Suppressor macrophage treated with lipopolysaccharide for 1 hour (primary cell): ENCODE results near the gene DLGAP1.

Experiments used
- DNase-seq, 3 donors: peaks; one replicate each; pipeline ENCODE4 v3.0.0-alpha.2; 2020 to 2022

Gene DLGAP1

DNA sequence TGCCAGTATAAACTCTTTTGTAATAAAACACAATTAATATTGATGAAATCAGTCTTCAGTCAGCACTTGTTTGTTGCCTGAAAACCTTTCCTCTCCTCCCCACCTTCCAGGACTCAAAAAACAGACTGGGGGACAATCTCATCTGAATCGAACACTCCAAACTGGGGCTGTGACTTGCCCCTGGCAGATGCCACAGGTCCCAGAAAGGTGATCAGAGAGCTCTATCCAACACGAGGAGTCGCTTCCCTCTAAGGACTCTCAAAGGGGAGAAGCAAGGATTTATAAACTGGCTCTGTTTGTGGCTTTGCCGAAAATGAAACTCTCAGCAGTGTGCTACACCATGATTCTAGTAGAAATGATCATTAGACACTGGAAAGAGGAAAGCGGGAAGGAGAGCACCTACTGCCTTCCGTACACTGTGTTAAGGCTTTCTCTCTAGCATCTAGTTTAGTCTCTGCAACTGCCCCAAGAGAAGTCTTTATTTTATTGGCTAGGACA, 805.9 kb downstream of the DLGAP1 start:
- no peak for DNase-seq

GRCh38 chr18:3648641-3649040, 806.5 kb downstream of the DLGAP1 start:
- no peak for DNase-seq

GRCh38 chr18:3648200-3648599, 806.9 kb downstream of the DLGAP1 start:
- DNase-seq = no peak

DNA sequence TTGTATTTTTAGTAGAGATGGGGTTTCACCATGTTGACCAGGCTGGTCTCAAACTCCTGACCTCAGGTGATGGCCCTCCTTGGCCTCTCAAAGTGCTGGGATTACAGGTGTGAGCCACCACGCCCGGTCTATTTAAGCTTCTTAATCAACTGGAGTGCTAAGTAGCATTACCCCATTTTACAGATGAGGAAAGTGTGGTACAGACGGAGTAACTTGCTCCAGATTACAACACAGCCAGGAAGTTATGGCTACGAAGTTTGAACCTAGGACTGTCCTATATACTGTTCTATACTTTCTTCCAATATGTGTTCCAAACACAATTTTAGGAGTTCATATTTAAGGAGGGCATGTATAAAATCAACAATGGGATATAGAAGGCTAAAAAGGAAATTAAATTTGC, 807.5 kb downstream of the DLGAP1 start:
- no peak for DNase-seq

GRCh38 chr18:3645384-3646156, 809.5 kb downstream of the DLGAP1 start:
- no peak for DNase-seq

DNA sequence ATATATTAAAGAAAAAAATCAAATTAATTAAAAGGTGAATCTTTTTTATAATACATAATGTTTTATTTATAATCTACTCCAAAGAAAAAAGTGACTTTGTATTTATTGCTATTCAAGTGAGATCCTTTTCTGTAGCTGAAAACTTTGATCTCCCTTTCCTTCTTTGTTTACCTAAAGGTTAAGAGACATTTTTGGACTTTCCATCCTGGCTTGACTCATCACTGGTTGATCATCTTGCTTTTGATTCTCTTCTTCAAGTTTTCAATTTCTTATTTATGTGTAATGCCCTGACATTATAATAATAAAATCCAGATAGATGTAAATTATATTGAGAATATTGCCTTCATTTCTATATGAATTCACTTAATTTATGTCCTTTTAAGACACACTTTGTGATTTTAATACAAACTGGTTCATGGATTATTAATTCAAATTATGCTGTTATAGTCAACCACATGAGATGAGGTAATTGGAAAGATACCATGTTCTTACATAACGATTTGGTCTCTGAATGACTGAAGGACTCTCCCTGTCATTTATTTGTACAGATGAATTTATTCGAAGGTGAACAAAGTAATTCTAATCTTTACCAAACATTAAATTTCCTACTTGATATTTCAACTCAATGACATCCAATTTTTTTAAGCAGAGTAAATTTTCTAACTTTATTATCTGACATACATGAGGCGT, 820.7 kb downstream of the DLGAP1 start:
- peak; percentile 31 to 52 (median 41) for DNase-seq

DNA sequence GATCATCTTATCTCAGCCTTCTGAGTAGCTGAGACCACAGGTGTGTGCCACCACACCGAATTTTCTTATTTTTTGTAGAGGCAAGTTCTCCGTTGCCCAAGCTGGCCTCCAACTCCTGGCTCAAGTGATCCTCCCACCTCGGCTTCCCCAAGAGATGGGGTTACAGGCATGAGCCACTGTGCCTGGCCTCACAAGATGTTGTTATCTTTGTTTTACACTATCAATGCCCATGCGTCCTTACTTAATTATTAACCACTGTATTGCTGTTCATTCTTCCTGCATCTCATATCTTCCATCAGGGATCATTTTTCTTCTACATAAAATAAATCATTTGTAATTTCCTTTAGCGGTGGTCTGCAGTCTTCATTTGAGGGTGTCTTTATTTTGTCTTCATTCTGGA, 823.2 kb downstream of the DLGAP1 start:
- no peak for DNase-seq

DNA sequence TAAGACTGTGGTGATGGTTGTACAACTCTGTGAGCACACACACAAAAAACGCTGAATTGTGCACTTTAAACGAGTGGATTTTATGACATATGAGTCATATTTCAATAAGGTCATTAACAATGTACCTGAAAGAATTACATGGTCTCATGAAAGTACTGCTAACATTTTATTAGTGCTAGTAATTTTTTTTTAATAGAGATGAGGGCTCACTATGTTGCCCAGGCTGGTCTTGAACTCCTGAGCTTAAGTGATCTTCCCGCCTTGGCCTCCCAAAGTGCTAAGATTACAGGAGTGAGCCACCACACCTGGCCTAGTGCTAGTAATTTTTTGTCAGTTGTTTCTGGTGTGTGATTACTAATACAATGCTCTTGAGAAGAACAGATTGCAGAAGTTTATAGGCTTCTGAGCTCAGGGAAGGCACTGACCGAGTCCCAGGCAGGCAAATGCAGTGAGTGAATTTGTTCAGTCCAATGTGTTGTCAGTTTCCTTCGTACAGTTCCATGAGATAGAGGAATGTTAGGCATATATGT, 828.1 kb downstream of the DLGAP1 start:
- no peak for DNase-seq

DNA sequence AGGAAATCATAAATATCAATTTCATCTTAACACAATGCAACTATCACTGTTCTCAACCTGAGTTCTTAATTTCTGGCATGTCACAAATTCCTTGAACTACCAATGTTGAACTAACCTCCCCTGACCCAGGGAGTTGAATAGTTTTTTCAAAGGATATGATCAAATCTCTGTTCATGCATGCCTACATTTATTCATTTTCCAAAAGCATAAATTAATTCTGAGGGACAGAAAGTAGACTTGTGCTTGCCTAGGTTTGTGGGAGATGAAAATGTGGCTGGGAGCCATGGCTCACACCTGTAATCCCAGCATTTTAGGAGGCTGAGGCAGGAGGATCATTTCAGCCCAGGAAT, 829.4 kb downstream of the DLGAP1 start:
- DNase-seq = no peak

DNA sequence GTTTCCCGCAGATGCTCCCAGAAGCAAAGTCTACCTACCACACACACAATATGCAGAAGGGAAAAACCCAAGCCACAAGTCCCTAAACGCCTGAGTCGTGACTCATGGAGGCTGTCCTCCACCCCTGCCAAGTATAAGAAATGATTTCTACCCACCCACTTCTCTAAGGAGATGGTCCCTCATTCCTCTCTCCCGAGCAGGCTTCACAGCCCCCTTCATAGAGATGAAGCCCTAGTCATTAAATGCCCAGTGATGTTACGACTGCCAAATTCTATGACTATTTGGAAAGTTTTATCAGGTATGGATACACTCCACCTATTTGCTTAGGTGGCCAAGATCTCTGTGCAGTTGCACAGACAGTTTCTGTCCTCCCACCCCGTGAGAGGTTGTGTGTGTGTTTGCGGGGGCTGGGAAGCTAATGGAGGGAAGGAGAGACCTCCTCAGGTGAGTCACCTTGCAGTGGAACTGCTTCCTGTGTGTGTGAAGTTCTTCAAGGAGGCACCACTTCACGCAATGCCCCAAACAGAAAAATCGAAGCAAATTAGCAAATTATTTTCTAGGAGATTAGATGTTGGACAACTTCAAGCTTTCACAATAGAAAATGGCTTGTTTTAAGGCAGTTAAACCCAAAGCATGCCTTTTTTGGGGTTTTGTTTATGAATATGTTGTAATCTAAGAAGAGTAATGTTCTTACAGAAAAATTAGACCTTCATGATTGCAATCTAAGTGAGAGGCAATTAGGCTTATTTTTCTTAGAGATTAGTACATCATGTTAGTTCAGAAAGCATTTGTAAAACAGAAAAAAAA, 830.0 kb downstream of the DLGAP1 start:
- DNase-seq = peak; percentile 85 to 94 (median 88)

DNA sequence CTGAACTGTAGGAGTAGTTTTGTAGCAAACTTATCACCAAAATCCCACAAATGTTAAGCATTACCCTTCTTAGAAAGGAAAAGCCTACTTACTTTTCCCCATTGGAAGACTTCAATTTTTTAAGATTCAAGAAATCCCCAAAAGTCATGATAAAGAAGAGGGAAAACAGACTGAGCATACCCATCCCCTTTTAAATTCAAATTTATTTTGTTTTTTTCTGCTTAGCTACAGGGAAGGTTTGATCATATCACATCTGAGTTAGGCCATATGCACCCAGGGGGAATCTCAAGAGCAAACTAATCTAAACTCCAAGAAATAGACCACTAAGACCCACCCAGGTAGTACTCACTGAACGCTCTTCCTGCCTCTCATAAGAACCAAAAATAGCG, 830.6 kb downstream of the DLGAP1 start:
- no peak for DNase-seq

GRCh38 chr18:3623769-3624545, 831.1 kb downstream of the DLGAP1 start:
- DNase-seq = peak; percentile 83 to 94 (median 84)

DNA sequence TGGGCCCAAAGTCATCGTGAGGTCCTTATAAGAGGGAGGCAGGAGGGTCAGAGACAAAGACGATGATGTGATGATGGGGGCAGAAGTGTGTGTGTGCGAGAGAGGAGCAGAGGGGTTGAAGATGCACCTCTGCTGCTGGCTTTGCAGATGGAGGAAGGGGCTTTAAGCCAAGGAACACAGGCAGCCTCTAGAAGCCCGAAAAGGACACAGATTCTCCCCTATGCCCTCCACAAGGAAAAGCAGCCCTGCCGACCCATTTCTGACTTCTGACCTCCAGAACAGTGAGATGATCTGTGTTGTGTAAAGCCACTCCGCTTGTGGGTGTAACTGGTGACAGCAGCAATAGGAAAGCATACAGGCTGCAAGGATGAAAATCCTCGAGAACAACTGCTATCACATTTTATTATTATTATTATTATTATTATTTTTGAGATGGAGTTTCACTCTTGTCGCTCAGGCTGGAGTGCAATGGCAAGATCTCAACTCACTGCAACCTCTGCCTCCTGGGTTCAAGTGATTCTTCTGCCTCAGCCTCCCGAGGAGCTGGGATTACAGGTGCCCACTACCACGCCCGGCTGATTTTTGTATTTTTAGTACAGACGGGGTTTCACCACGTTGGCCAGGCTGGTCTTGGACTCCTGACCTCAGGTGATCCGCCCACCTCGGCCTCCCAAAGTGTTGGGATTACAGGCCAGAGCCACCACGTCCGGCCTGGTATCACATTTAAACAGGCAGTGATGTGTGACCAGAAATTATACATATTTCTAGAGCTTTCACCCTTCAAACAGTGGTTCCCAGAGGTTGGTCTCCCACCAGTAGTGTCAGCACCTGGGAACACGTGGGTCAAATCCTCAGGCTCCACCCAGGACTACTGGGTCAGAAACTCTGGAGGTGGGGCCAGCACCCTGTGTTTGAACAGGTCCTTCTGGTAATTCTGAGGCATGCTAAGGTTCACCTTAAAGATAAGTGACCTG, 834.7 kb downstream of the DLGAP1 start:
- no peak for DNase-seq

- no peak for DNase-seq
Measured at GRCh38 chr18:3619746-3620145, 835.4 kb downstream of the DLGAP1 start.

GRCh38 chr18:3619222-3619621, 835.9 kb downstream of the DLGAP1 start:
- no peak for DNase-seq

DNA sequence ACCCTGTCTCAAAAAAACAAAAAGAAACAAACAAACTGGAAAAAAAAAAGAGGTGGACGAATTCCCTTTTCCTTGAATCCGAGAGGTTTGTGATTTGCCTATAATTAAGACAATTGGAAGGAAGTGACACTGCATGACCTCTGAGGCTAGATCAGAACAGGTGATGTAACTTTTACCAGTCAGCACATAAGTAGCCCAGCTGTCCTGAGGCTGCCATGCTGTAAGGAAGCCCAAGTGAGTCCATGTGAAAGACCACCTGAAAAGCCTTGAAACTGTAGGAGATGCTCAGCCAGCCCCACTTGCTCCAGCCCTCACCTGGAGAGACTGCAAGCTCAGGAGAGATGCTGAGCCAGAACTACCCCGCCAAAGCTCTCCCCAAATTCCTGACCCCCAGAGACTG, 838.4 kb downstream of the DLGAP1 start:
- DNase-seq = no peak

DNA sequence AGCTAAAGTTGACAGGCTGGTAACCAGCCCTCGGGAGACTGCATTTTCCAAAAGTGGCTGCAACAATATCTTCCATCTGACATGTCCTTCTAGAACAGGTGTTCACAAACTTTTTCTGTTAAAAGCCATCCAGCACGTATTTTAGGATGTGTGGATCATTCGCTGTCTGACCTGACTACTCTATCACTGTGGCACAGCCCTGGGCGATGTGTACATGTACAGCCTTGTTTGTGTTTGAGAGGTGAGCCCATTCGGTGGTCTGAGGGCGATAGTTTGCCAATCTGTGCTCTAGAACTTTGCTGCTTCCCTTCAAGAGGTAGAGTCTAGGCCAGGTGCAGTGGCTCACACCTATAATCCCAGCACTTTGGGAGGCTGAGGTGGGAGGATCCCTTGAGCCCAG, 839.0 kb downstream of the DLGAP1 start:
- no peak for DNase-seq

DNA sequence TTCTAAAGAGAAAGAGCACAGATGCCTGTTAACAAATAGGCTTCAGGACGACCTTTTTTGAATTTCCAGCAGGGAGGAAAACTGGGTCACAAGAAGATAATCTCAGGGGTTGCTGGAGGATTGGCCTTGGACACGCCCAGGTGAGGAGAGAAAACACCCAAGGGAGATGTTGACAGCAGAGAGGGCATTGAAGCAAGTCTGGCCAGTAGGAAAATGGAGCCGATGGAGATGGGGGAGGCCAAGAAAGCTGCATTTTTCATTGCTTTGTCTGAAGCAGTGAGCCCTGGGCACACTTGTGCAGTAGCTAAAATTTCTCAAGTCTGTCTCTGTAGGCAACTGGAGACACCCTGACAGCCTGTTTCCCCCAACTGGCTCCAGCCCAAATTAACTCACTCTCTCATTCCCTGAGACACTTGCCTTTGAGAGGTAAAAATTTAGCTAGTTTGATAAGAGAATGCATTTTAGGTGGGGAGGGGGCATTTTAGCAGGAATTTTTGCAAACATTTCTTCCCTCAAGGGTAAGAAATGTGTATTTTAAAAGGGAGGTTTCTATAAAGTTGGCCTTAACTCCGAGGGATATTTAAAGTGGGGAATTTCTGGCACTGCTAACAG, 839.6 kb downstream of the DLGAP1 start:
- DNase-seq = no peak

DNA sequence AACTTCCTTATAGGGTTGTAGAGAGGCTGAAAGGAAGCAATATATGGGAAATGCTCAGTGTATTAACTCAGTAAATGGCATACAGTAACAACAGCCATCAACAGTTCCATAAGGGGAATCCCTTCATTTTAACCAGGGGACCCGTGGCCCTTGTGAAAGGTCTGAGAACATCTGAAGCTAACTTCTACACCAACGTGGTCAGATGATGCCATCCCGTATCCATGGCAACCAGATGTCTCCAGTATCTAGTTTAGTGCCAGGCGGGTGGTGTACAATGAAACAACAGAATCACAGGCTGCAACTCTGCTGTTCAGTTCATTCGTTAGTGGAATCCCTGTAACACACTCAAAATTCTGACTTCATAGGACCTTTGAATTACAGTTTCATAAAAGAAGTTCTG, 842.8 kb downstream of the DLGAP1 start:
- DNase-seq = peak in 1 of 3 donors; percentile 18

GRCh38 chr18:3611313-3612090, 843.6 kb downstream of the DLGAP1 start:
- no peak for DNase-seq
